Fibroblast of upper back skin (primary cell): ENCODE data around the gene ATP6V1F.

Source experiments
- DNase-seq: peaks from one replicate; pipeline ENCODE4 v3.0.0-alpha.2; 2013

The ATP6V1F gene

DNA sequence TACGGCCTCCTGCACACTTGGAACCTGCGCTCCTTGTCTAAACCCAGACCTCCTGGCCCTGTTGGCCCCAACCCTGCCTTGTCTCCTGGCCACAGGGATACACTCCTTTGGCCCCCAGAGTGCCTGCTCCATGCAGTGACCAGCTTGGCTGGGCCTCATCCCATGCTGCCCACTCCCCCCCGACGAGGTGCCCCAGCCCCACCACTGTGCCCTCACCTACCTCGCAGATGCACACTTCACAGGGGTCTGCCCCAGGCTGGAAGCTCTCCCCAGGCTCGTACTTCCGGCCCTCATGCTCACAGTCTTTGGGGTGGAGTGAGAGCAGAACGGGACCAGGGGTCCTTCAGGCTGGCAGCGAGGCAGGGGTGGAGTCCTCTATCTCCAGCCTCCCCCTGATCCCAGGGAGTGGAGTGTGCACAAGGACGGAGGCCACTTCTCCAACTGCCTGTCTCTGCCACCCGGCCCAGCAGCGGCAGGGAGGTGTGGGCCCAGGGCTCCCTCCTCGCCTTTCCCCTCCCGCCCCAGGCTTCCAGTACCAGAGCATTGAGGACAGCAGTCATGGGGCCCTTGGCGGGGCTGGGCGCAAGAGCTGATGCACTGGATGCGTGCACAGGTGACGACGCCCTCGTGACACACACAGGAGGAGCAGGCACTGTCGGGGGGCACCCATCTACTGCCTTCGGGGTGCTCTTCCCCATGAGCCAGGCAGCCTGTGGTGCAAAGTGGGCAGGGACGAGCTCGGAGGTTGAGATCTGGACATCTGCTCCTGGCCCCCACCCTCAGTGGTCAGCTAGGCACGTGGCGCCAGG, 22.1 kb downstream of the ATP6V1F start:
- DNase-seq: no peak

- DNase-seq: no peak
These were observed 22.9 kb downstream of the ATP6V1F start for GRCh38 chr7:128885370-128886187.

DNA sequence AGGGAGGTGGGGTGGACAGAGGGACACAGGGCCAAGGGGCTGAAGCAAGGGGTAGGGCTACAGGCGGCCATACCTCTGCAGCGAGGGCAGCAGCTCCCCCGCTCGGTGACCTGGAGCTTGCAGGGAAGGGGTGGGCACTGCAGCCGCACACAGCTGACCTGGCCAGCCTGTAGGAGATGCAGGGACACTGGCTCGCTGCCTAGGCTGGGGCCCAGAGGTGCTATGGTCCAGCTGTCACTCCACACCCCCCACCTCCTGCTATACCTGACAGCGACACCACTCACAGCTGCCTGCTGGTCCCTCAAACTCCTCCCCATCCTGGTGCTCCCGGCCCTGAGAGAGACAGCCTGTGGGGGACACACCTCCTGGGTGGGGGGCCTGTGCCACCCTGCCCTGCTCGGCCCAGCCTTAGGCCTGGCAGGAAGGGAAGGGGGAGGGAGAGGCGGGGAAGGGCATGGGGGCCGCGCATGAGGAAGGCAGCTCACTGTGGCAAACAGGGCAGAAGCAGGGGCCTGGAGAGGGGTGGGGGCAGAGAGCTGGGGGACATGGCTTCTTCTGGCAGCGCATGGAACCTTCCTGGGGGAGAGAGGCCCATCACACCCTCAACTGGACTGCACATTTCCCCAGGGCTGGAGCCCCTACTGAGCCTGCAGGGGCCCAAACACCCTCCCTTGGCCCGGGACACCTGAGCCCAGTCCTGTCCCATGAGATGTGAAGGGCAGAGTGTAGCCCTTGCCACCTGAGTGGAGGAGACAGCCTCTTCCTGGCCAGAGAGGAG, 23.9 kb downstream of the ATP6V1F start:
- no peak for DNase-seq

DNA sequence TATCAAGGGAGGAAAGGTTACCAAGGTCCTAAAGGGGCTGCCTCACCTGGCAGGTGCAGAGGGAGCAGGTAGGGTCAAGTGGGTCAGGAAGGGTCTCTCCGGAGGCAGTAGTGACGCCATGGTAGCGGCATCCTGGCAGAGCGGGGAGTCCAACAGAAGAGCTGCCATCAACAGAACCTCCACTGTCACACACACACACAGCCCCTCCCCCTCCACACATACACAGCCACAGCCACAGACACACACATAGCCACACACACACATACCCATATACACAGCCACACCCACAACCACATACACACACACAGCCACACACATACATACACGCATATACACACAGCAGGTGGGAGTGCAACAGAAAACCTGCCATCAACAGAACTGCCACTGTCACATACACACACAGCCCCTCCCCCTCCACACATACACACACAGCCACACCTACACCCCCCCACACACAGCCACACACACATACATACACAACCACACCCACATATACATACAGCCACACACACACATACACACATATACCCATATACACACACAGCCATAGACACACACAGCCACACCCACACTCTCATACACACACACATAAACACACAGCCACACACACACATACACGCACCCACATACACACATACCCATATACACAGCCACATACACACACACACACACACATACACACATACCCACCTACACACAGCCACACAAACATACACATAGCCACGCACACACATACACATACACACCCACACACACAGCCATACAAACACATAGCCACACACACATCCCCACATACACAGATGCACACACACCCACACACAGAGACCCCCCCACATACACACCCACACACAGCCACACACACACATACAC, 24.7 kb downstream of the ATP6V1F start:
- no peak for DNase-seq

- DNase-seq: no peak
These were observed 25.5 kb downstream of the ATP6V1F start for GRCh38 chr7:128888039-128888755.

- no peak for DNase-seq
These were observed 26.1 kb downstream of the ATP6V1F start for GRCh38 chr7:128888756-128889095.

DNA sequence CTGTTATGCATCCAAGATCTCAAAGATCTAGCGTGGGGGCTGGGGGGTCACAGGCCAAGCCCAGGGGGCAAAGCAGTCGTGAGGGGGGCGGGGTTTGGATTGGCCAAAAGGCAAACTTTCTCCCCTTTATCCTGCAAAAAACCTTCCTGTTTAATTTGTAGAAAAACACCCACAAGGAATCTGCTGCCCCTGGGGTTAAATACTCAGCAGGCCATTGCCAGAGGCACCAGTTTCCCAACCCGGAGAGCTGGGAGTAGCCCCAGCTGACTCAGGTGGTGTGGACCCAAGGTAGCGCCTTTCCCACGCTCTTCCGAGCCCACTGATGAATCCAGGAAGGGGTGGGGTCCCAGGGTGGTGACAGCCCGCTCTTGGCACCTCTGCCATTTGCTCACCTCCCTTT, 26.5 kb downstream of the ATP6V1F start:
- no peak for DNase-seq

DNA sequence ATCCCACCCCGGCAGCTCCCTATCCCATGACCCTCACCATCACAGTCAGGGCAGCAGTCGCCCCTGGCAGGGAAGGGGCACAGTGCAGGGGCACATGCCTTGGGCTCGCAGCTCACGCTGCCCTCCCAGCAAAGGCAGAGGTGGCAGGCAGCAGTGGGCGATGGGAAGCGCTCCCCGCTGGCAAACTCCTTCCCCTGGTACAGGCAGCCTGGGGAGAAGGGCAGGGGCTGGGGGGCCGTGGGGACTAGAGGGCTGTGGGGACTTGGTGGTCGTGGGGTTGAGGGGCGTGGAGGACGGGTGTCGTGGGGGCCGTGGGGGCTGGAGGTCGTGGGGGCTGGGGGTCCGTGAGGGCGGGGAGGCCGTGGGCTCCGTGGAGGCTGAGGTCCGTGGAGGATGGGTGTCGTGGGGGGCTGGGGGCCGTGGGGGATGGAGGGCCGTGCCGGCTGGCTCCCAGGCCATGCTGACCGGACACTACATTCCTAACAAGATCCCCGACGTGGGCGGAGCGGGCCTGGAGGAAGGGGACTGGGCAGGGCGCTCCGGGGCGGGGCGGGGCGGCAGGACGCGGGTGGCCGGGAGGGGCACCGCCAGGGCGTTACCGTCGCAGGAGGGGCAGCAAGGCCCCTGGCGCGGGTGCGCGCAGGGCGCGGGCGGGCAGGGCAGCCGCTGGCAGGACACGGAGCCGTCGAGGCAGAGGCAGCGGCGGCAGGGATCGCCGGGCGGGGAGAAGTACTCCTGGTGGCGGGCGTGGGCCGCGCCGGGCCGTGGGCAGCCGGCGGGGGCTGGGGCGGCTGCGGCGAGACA, 27.9 kb downstream of the ATP6V1F start:
- no peak for DNase-seq

GRCh38 chr7:128891110-128891941, 28.7 kb downstream of the ATP6V1F start:
- DNase-seq: no peak

DNA sequence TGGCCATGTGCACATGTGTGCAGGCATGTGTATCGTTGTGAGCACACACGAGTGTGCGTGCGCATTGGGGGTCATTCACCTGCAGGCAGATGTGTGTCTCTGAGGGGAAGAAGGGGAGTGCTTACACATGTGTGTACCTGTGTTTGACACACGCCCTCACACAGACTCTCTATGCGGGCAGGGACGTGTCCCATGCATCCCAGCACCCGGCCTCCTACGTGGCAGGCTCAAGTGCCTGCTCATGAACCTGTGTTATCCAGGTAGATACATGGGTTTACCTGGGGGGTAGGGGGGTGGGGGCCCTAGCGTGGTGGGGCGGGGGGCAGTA, 29.2 kb downstream of the ATP6V1F start:
- no peak for DNase-seq

DNA sequence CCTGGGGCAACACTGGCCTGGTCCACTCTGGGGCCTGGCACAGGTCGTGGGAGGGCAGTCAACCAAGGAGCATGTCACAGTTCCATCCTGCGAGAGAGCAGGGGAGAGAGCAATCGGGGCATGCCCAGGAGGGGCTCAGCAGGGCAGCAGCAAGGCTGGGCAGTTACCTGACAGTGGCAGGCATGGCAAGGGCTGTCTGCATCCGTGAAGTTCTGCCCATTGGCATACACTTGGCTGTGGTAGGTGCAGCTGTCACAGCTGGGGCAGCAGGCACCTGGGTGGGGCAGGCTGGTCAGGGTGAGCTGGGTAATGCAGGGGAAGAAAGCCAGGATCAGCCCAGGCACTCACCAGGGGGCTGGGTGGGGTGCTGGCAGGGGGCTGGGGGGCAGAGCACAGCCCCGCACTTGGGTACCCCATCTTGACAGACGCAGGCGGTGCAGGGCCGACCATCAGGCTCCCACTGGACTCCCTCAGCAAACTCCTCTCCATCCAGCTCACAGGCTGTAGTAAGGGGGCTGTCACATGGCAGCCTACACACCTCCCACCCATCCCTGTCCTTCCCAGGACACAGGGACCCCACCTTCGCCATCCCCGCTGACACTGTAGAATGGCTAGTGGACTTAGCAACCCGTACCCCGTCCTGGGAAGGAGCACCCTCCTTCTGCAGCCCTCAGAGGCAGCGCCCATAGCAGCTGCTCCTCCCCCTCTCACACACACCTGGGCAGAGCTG, 30.0 kb downstream of the ATP6V1F start:
- no peak for DNase-seq

GRCh38 chr7:128893251-128894100, 30.8 kb downstream of the ATP6V1F start:
- DNase-seq: no peak

DNA sequence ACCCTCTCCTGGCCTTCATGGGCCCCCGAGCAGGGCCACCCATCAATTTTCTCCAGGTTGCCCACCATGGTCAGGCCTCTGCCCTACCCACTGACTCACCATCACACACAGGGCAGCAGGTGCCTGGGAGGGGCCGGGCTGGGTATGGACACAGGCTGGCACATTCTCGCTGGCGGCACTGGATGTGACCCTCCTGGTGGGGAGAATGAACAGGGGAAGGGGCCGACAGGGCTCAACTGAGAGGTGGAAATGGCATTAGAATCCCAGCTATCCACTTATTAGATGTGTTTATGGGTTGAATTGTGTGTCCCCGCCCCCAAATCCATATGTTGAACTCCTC, 31.4 kb downstream of the ATP6V1F start:
- DNase-seq: no peak

DNA sequence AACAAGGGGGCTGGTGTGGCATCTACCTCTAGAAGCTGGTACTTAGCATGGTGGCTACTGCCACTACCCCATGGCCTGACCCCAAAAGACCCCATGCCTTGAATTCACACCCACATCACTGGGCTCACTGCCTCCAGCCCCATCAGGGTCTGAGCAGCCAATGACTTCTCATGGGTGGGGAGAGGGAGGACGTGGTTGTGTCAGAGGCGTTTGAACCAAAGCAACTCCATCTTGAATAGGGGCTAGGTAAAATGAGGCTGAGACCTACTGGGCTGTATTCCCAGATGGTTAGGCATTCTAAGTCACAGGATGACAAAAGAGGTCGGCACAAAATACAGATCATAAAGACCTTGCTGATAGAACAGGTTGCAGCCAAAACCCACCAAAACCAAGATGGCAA, 32.7 kb downstream of the ATP6V1F start:
- no peak for DNase-seq

GRCh38 chr7:128899392-128899791, 36.7 kb downstream of the ATP6V1F start:
- no peak for DNase-seq

DNA sequence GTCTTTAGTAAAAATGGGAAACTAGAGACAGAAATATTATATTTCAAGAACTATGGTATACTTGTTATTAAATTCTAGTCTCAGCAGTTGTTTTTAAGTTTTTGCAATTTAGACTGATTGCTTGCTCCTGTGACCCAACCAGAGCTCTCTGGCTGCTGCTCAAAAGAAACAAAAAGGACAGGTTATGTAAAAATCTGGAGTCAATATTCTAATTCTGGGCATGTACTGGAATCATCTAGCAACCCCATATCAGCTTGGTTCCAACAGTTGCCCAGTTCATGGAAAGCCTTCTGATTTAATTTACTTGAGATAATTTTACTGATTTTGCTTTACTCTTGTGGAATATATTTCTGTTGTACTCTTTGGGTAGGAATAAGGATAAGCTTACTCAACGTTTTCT, 37.6 kb downstream of the ATP6V1F start:
- no peak for DNase-seq

GRCh38 chr7:128902761-128903585, 40.3 kb downstream of the ATP6V1F start:
- DNase-seq: no peak
